ENCODE measurements around the gene LIG3. TPM values are rescaled to one million over a fixed set of nuclear protein-coding genes. Genes with fewer than 3 reads are reported as not detected.
"Not testable (repeated sequence)": the region's sequence is repeated elsewhere in the genome, so short reads cannot be mapped to it uniquely, and the experiment has no call there.

Gene LIG3
- polyA plus RNA-seq, 3 donors from 2014 or later, result 8.6 to 24.5 (median 13.4) TPM

- DNase-seq, result no peak
- Mint-ChIP-seq H3K27me3 (ENCODE audit: low read depth in 3 of 3) (peaks cover 2 to 7% (median 4%) of the 10 kb centered on the region in 3 donors), H3K9me3 (no peaks in the 10 kb centered on the region), H3K4me1 (no peaks in the 10 kb centered on the region), H3K4me3 (no peak overlapping the region), H3K36me3 (peaks cover 2 to 30% (median 19%) of the 10 kb centered on the region in 3 donors), H3K27ac (peak overlapping the region in 3 of 6 donors; percentile 12 to 44 (median 43))
Observed at GRCh38 chr17:35006345-35006744, 26.0 kb downstream of the LIG3 start.

DNA sequence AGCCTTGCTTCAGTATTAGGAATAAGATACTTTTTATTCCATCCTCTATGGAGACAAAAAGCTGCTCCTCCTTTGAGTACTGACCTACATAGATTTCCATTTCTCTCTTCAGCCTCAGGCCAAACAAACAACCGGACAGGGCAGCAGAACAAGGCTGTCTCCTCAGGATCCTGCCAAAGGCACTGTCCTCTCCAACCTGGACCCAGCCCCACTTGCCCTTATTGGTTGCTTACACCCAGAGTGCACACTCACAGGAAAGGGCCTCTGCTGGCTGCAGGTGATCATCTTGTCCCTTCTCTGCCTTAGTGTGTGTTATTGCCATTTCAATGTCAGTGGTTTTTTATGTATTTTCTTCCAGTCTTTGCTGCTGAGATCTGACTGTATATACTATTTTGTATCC lies 26.6 kb downstream of the LIG3 start:
- peak overlapping the region; percentile 48 to 88 (median 62) for H3K27ac Mint-ChIP-seq
- H3K27me3 Mint-ChIP-seq (ENCODE audit: low read depth in 3 of 3), result peaks cover 2 to 7% (median 4%) of the 10 kb centered on the region in 3 donors
- H3K9me3 Mint-ChIP-seq, result no peaks in the 10 kb centered on the region
- no peak for DNase-seq
- no peak overlapping the region for H3K4me3 Mint-ChIP-seq
- H3K36me3 Mint-ChIP-seq, result peaks cover 8 to 29% (median 19%) of the 10 kb centered on the region in 3 donors
- H3K4me1 Mint-ChIP-seq, result no peaks in the 10 kb centered on the region

DNA sequence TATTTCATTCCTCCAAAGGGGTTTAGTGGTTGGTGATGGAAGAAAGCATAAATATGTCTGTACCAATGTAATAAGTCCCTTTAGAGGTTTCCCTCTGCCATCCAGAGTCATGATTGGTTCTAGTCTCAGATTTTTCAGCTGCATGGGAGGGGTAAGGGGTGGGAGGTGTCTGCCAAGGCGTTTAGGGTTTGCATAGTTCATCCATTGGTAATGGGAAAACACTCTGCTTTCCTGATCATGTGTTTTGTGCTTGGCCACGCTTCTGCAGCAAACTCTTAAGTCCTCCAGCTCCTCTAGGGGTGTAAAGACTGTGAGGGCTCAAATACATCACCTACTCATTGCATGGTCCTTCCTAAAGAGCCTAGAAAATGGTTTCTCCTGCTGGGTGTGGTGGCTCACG lies 29.8 kb downstream of the LIG3 start:
- peaks cover 2 to 7% (median 4%) of the 10 kb centered on the region in 3 donors for H3K27me3 Mint-ChIP-seq (ENCODE audit: low read depth in 3 of 3)
- H3K36me3 Mint-ChIP-seq, result peaks cover 8 to 27% (median 20%) of the 10 kb centered on the region in 3 donors
- no peak overlapping the region for H3K4me3 Mint-ChIP-seq
- no peaks in the 10 kb centered on the region for H3K9me3 Mint-ChIP-seq
- H3K4me1 Mint-ChIP-seq, result no peaks in the 10 kb centered on the region
- peak overlapping the region in 2 of 6 donors; percentile 9 to 60 for H3K27ac Mint-ChIP-seq
- no peak for DNase-seq

DNA sequence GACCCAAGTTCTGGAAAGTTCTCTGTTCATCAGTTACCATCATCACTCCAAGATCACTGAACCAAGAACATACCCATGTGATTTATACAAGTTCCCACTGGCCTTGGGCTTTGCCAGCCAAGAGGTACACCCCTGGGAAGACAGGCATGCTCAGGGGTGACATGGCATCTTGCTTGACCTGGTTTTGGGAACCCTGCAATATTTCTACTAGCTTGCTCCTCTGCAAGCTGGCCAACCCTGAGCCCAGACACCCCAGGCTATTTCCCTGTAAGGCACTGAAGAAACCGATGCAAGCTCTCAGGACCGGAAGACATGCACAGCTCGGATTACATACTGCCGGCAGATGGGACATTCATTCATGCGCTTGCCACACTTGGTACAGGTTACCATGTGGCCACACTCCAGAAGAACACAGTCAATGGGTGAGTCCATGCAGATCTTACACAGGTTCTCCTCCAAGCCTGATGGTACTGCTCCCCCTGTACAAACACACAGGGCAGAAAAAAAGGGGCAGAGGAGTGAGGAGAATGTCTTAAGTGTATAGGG lies 31.4 kb downstream of the LIG3 start:
- no peaks in the 10 kb centered on the region for H3K4me1 Mint-ChIP-seq
- H3K27me3 Mint-ChIP-seq (ENCODE audit: low read depth in 3 of 3), result peaks cover 2 to 7% (median 4%) of the 10 kb centered on the region in 3 donors
- DNase-seq, result no peak
- peak overlapping the region in 3 of 6 donors; percentile 20 to 62 (median 45) for H3K27ac Mint-ChIP-seq
- peaks cover 12 to 39% (median 27%) of the 10 kb centered on the region in 3 donors for H3K36me3 Mint-ChIP-seq
- no peaks in the 10 kb centered on the region for H3K9me3 Mint-ChIP-seq
- H3K4me3 Mint-ChIP-seq, result no peak overlapping the region

GRCh38 chr17:35016369-35016768 lies 36.1 kb downstream of the LIG3 start:
- Mint-ChIP-seq H3K36me3 (peaks cover 24 to 54% (median 26%) of the 10 kb centered on the region in 3 donors), H3K9me3 (no peaks in the 10 kb centered on the region), H3K4me1 (peaks cover 15% of the 10 kb centered on the region in 2 donors), H3K27ac (no peak overlapping the region), H3K4me3 (no peak overlapping the region), H3K27me3 (ENCODE audit: low read depth in 3 of 3) (peaks cover 0 to 8% (median 0%) of the 10 kb centered on the region in 3 donors)
- DNase-seq, result no peak

DNA sequence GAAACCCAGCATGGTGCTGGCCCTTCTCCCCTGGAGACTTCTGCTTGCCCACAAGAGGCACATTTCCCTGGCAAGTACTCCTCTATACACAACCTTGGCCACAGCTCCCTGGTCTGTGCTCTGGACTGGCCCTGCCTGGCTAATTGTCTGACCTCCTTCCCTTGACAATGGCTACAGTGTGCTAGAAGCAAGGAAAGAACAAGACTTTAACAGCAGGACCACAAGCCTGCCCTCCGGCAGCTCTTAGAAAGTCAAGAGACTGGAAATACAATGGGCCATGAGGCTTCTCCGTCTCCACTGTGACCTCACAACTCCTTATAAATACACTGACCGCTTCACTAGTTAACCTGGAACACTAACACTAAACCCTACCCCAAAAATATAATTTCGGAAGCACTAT lies 36.7 kb downstream of the LIG3 start:
- no peak for DNase-seq
- H3K27ac Mint-ChIP-seq, result peak overlapping the region in 3 of 6 donors; percentile 36 to 59 (median 57)

DNA sequence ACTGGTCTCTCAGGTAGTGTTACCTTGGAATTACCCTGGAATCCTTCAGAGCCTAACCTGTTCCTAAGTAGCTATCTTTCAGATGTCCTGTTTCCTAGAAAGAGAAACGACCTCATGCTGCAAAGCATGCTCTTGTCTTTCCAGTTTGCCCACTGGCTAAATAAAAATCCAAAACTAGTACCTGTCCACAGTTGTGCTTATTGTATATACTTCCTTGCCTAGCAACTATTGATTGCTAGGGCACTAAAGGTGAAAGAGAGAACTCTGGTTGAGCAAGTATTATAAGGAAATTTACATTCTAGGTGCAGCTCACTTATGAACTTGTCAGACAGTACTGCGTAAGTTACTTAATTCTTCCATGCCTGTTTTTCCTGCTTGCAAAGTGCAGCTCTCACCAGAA lies 38.5 kb downstream of the LIG3 start:
- peaks cover 0 to 8% (median 2%) of the 10 kb centered on the region in 3 donors for H3K27me3 Mint-ChIP-seq (ENCODE audit: low read depth in 3 of 3)
- peaks cover 21 to 46% (median 21%) of the 10 kb centered on the region in 3 donors for H3K36me3 Mint-ChIP-seq
- H3K9me3 Mint-ChIP-seq, result no peaks in the 10 kb centered on the region
- peak overlapping the region; percentile 15 to 73 (median 50) for H3K27ac Mint-ChIP-seq
- peaks cover 39% of the 10 kb centered on the region in 2 donors for H3K4me1 Mint-ChIP-seq
- no peak overlapping the region for H3K4me3 Mint-ChIP-seq
- no peak for DNase-seq

More for the DNA sequence above, 36.7 kb downstream of the LIG3 start:
- Mint-ChIP-seq H3K36me3 (peaks cover 21 to 51% (median 24%) of the 10 kb centered on the region in 3 donors), H3K4me1 (peaks cover 21% of the 10 kb centered on the region in 2 donors), H3K4me3 (no peak overlapping the region), H3K9me3 (no peaks in the 10 kb centered on the region), H3K27me3 (ENCODE audit: low read depth in 3 of 3) (peaks cover 0 to 8% (median 0%) of the 10 kb centered on the region in 3 donors)

GRCh38 chr17:35019386-35020179 lies 39.3 kb downstream of the LIG3 start:
- Mint-ChIP-seq H3K4me1 (peaks cover 44 to 47% of the 10 kb centered on the region in 2 donors), H3K9me3 (no peaks in the 10 kb centered on the region), H3K36me3 (peaks cover 18 to 43% (median 21%) of the 10 kb centered on the region in 3 donors), H3K4me3 (no peak overlapping the region), H3K27ac (peak overlapping the region; percentile 51 to 99 (median 78)), H3K27me3 (ENCODE audit: low read depth in 3 of 3) (peaks cover 0 to 10% (median 2%) of the 10 kb centered on the region in 3 donors)
- DNase-seq, result no peak

GRCh38 chr17:35021520-35022380 lies 41.4 kb downstream of the LIG3 start:
- Mint-ChIP-seq H3K9me3 (no peaks in the 10 kb centered on the region), H3K27me3 (ENCODE audit: low read depth in 3 of 3) (peaks cover 0 to 10% (median 2%) of the 10 kb centered on the region in 3 donors), H3K36me3 (peaks cover 15 to 41% (median 16%) of the 10 kb centered on the region in 3 donors), H3K4me3 (peak overlapping the region in 3 of 5 donors; percentile 50 to 77 (median 53)), H3K27ac (peak overlapping the region; percentile 96 to 99 (median 99)), H3K4me1 (peaks cover 47 to 53% of the 10 kb centered on the region in 2 donors)
- DNase-seq, result no peak

- peak; percentile 73 to 78 (median 77) for DNase-seq
- Mint-ChIP-seq H3K27ac (peak overlapping the region; percentile 96 to 99 (median 99)), H3K4me3 (peak overlapping the region; percentile 72 to 83 (median 79)), H3K9me3 (no peaks in the 10 kb centered on the region), H3K36me3 (peaks cover 10 to 32% (median 15%) of the 10 kb centered on the region in 3 donors), H3K27me3 (ENCODE audit: low read depth in 3 of 3) (peaks cover 0 to 13% (median 2%) of the 10 kb centered on the region in 3 donors), H3K4me1 (peaks cover 47 to 52% of the 10 kb centered on the region in 2 donors)
Observed at GRCh38 chr17:35022536-35023063, 42.3 kb downstream of the LIG3 start.

DNA sequence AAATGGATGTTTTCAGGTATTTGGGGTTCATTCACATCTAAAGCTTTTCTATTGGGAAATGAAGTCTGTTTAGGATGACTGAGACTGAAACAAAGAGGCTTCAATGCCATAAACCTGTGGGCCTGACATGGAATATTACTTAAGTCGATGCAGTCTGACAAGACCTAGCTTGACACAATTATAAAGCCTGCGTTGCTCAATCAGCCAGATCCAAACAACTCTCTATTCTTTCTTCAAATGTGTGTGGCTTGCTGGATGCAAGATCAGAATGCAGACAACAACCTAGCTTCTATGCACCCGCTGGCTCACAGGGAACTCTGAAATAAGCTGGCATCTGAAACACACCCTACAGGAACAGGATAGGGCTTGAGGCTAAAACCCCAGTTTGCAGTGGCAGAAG lies 43.2 kb downstream of the LIG3 start:
- H3K27ac Mint-ChIP-seq, result peak overlapping the region; percentile 96 to 99 (median 99)
- peaks cover 5 to 27% (median 6%) of the 10 kb centered on the region in 3 donors for H3K36me3 Mint-ChIP-seq
- H3K27me3 Mint-ChIP-seq (ENCODE audit: low read depth in 3 of 3), result peaks cover 0 to 7% (median 2%) of the 10 kb centered on the region in 3 donors
- no peak for DNase-seq
- H3K9me3 Mint-ChIP-seq, result no peaks in the 10 kb centered on the region
- peak overlapping the region in 1 of 5 donors; percentile 83 for H3K4me3 Mint-ChIP-seq
- H3K4me1 Mint-ChIP-seq, result peaks cover 53 to 57% of the 10 kb centered on the region in 2 donors

DNA sequence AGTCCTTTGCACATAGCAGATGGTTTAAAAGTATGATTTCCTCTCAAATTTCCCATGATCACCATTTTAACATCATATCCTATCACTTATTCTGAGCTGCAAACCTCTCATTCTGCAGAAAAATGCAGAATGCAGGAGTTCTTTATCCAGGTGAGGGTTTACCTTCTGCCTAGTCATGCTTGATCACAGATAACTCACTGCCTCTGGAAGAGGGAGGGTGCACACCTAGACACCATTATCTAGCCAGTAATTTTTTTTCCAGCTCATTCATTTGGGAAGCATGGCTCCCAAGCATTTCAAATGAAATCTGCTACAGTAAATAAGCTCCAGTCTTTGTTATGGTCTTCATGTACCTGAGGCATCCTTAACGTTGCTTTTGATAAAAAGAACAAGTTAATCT lies 45.2 kb downstream of the LIG3 start:
- no peaks in the 10 kb centered on the region for H3K9me3 Mint-ChIP-seq
- no peak overlapping the region for H3K4me3 Mint-ChIP-seq
- H3K4me1 Mint-ChIP-seq, result peaks cover 57 to 59% of the 10 kb centered on the region in 2 donors
- H3K36me3 Mint-ChIP-seq, result peaks cover 0 to 21% (median 4%) of the 10 kb centered on the region in 3 donors
- H3K27me3 Mint-ChIP-seq (ENCODE audit: low read depth in 3 of 3), result peaks cover 0 to 5% (median 2%) of the 10 kb centered on the region in 3 donors
- DNase-seq, result no peak
- peak overlapping the region in 2 of 6 donors; percentile 31 to 65 for H3K27ac Mint-ChIP-seq

DNA sequence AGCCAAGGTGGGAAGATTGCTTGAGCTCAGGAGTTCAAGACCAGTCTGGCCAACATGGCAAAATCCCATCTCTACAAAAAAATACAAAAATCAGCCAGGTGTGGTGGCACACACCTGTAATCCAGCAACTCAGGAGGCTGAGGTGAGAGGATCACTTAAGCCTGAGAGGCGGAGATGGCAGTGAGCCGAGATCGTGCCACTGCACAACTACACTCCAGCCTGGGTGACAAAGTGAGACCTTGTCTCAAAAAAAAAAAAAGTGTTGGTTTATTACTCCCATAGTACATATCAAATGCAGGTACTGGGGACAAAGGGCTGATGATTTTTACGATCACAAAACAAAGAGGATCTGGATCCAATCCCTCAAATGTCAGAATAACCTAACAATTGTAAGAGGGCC lies 47.8 kb downstream of the LIG3 start:
- not testable (repeated sequence) for H3K9me3 Mint-ChIP-seq; H3K4me3 Mint-ChIP-seq; DNase-seq; H3K27me3 Mint-ChIP-seq (ENCODE audit: low read depth in 3 of 3)
- Mint-ChIP-seq H3K27ac (peak overlapping the region; percentile 25 to 88 (median 79)), H3K36me3 (peaks cover 7 to 27% (median 15%) of the 10 kb centered on the region in 3 donors), H3K4me1 (peaks cover 43 to 52% of the 10 kb centered on the region in 2 donors)
